ENCODE data around the gene PPP1R14C. TPM values are rescaled to one million over a fixed set of nuclear protein-coding genes. Genes with fewer than 3 reads are reported as not detected.

Gene PPP1R14C
- total RNA-seq, 2 donors from 2014 or later = 0.26 to 0.33 TPM

DNA sequence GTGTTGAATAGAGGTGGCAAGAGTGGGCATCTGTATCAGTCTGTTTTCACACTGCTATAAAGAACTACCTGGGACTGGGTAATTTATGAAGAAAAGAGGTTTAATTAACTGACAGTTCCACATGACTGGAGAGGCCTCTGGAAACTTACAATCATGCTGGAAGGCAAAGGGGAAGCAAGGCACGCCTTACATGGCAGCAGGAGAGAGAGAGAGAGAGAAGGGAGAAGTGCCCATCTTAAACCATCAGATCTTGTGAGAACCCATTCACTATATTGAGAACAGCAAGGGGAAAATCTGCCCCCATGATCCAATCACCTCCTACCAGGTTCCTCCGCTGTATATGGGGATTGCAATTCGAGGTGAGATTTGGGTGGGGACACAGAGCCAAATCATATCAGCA, 18.6 kb upstream of the PPP1R14C start:
- intact Hi-C loops (cut with DNase I) = no loop called here

DNA sequence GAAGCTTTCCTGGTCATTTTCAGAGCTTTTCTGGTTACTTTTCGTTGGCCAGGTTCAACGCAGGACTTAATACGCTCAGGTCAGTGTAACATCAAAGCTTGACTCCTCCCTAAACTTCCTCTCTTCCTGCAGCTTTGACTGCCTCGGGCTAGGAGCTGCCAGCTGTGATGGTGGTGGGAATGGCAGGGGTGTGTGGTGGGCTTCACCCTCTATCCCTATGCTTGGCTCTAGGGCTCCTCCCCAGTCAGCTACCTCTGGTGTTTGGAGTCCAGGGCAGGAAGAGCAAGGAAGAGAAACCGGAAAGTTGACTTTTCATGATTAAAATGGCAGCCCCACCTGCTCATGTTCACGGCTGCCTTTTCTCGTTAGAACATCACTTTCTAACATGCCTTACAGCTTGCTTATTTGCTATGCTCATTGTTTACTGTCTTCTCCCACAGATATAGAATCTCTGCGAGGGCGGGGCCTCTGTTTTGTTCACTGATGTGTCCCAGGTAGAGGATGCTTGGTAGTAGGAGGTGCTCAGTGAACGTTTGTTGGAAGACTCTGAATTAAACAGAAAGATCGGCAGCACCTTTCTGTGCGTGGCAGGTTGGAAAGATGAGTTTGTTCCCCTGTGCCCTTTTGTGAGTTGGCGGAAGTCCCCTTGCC, 16.1 kb upstream of the PPP1R14C start:
- no peaks in the 10 kb centered on the region for H3K27me3 ChIP-seq
- H3K4me1 ChIP-seq = no peaks in the 10 kb centered on the region
- DNase-seq (no peak), ATAC-seq (no peak)
- intact Hi-C loops (cut with DNase I) = no loop called here
- no peak overlapping the region for H3K4me3 ChIP-seq
- WGBS, 2 donors = 55 to 63% methylated on average over 12 to 13 of the region's 13 CpGs
- H3K36me3 ChIP-seq (replicated peaks in 1 of 2; ENCODE audit: insufficient read depth in 1 of 2, low read depth in 2 of 2) = no peaks in the 10 kb centered on the region
- H3K27ac ChIP-seq = no peak overlapping the region
- H3K9me3 ChIP-seq = no peaks in the 10 kb centered on the region
- TF ChIP-seq, protein P1, sequence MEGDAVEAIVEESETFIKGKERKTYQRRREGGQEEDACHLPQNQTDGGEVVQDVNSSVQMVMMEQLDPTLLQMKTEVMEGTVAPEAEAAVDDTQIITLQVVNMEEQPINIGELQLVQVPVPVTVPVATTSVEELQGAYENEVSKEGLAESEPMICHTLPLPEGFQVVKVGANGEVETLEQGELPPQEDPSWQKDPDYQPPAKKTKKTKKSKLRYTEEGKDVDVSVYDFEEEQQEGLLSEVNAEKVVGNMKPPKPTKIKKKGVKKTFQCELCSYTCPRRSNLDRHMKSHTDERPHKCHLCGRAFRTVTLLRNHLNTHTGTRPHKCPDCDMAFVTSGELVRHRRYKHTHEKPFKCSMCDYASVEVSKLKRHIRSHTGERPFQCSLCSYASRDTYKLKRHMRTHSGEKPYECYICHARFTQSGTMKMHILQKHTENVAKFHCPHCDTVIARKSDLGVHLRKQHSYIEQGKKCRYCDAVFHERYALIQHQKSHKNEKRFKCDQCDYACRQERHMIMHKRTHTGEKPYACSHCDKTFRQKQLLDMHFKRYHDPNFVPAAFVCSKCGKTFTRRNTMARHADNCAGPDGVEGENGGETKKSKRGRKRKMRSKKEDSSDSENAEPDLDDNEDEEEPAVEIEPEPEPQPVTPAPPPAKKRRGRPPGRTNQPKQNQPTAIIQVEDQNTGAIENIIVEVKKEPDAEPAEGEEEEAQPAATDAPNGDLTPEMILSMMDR (IDR thresholded peaks at IDR 0.05) = no peak
- no peak for TF ChIP-seq POLR2A (IDR thresholded peaks at IDR 0.05)

More for the DNA sequence above, 18.6 kb upstream of the PPP1R14C start:
- DNase-seq (no peak), ATAC-seq (no peak)
- 88 to 90% methylated on average over 3 of the region's 3 CpGs for WGBS, 2 donors
- no peaks in the 10 kb centered on the region for H3K27me3 ChIP-seq
- H3K36me3 ChIP-seq (replicated peaks in 1 of 2; ENCODE audit: insufficient read depth in 1 of 2, low read depth in 2 of 2) = no peaks in the 10 kb centered on the region
- H3K4me1 ChIP-seq = no peaks in the 10 kb centered on the region
- H3K27ac ChIP-seq = no peak overlapping the region
- TF ChIP-seq, protein P1 (IDR thresholded peaks at IDR 0.05) = no peak
- no peak for TF ChIP-seq POLR2A (IDR thresholded peaks at IDR 0.05)
- no peak overlapping the region for H3K4me3 ChIP-seq
- H3K9me3 ChIP-seq = no peaks in the 10 kb centered on the region

DNA sequence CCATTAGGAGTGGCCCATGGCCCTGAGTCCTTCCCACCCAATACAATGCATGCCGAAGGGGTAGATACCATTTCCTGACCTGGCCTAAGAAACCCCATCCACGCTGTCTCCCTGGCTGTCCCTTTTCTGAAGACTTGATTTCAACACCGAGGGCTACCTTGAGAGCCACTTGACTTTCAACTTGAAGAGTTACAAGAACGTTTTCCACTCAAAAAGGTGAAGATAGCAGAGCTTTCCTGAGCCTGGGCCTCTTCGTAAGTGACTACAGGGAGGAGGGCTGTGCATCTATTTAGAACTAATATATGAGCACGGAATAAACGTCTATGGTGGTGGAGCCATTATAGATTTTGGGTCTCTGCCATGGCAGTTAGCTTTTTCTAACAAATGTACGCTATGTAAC, 14.4 kb upstream of the PPP1R14C start:
- TF ChIP-seq, protein P1 (IDR thresholded peaks at IDR 0.05) = no peak
- no peak for TF ChIP-seq POLR2A (IDR thresholded peaks at IDR 0.05)
- ATAC-seq (no peak), DNase-seq (no peak)
- no peaks in the 10 kb centered on the region for H3K4me1 ChIP-seq
- 75 to 81% methylated on average over 8 of the region's 8 CpGs for WGBS, 2 donors
- H3K4me3 ChIP-seq = no peak overlapping the region
- H3K36me3 ChIP-seq (replicated peaks in 1 of 2; ENCODE audit: insufficient read depth in 1 of 2, low read depth in 2 of 2) = no peaks in the 10 kb centered on the region
- no peak overlapping the region for H3K27ac ChIP-seq
- no peaks in the 10 kb centered on the region for H3K9me3 ChIP-seq
- no peaks in the 10 kb centered on the region for H3K27me3 ChIP-seq
- intact Hi-C loops (cut with DNase I) = no loop called here

DNA sequence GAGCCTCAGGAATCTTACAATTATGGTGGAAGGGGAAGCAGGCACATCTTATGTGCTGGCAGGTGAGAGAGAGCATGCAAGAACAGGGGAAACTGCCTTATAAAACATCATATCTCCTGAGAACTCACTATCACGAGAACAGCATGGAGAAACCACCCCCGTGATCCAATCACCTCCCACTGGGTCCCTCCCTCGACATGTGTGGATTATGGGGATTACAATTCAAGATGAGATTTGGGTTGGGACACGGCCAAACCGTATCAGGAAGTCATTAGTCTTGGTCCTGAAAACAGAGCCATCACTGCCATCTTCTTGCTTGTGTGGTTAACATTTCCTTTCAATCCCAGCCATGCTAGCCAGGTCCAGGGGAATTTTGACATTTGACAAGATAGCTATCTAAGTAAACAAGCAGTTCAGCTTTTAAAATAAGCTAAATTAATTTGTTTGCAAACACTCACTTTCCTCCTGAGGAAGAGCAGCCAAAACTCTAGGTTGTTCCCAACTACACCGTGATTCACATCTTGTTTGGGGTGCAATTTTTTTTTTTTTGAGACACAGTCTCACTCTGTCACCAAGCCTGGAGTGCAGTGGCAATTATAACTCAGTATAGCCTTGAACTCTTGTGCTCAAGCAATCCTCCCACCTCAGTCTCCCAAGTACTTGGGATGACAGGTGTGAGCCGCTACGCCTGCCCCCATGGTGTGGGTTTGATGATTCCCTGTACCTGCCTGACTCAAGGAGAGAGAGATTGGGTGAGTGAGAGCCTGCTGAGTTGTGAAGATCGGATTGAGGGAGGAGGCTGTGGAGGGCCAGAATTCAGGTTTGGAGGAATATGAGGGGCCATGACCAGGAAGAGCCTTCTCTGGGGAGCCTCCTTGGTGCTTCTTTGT, 13.0 kb upstream of the PPP1R14C start:
- Histone ChIP-seq H3K4me3 (no peak overlapping the region), H3K36me3 (replicated peaks in 1 of 2; ENCODE audit: insufficient read depth in 1 of 2, low read depth in 2 of 2) (no peaks in the 10 kb centered on the region), H3K27ac (no peak overlapping the region), H3K27me3 (no peaks in the 10 kb centered on the region), H3K4me1 (no peaks in the 10 kb centered on the region), H3K9me3 (no peaks in the 10 kb centered on the region)
- TF ChIP-seq, protein P1 (IDR thresholded peaks at IDR 0.05) = no peak
- TF ChIP-seq POLR2A (IDR thresholded peaks at IDR 0.05) = no peak
- ATAC-seq = no peak
- no peak for DNase-seq
- intact Hi-C loops (cut with DNase I) = no loop called here
- 62 to 73% methylated on average over 9 of the region's 9 CpGs for WGBS, 2 donors

Measured in body of pancreas (tissue), 4 donors.